HepG2 (cell line): ENCODE data around the gene GDF9. TPM values are rescaled to one million over a fixed set of nuclear protein-coding genes. Genes with fewer than 3 reads are reported as not detected.

Experiments used
- ATAC-seq: fragments of 200-7000 bp; cut with Tn5 transposase; 3 replicates; pipeline ENCODE4 v1.9.1; 2020; ENCODE audit warnings: mild to moderate bottlenecking, moderate library complexity
- BruUV-seq: library from RNA; stranded (reverse); fragments of 400-500 nt; replicated peaks from 2 replicates; lab custom pipeline; 2021; lab: Mats Ljungman, UMichigan
- CTCF ChIA-PET: fragments of 300-600 bp; formaldehyde crosslinking; extraction: SDS; loops from one replicate; lab custom pipeline; 2021; ENCODE audit warnings: low total read pairs, inconsistent platforms, low intra/inter-chr PET ratio; lab: Yijun Ruan, JAX
- POLR2A ChIA-PET: fragments of 350-600 bp; sonication (Branson Sonifier 250); formaldehyde crosslinking; loops from one replicate; lab custom pipeline; 2020; ENCODE audit warnings: antibody characterized with exemption, inconsistent platforms; lab: Yijun Ruan, JAX
- DNase-seq: peaks from one replicate; pipeline ENCODE4 v3.0.0-alpha.2; 2015; ENCODE audit warnings: low spot score
- FAIRE-seq: peaks from 3 replicates; lab custom pipeline; 2011; peaks lifted over from hg19 to GRCh38; lab: Jason Lieb, UNC
- H2AFZ ChIP-seq: one replicate; pipeline ENCODE4 v1.6.1; 2011; ENCODE audit warnings: low read length, inconsistent platforms
- H3K27ac ChIP-seq: fragments of 300-600 bp; 3 replicates; pipeline ENCODE4 v1.8.0; 2011; ENCODE audit warnings: mixed run types, mild to moderate bottlenecking, mixed read lengths, low read length, inconsistent platforms; ENCODE audit not compliant: insufficient read depth; ENCODE audit errors: extremely low read length
- H3K27me3 ChIP-seq, 2 experiments: fragments of 200-600 bp in 1 of 2; 2 replicates in 1 of 2; 3 replicates in 1 of 2; pipeline versions ENCODE4 v1.6.0 to v1.8.0; 2011; ENCODE audit warnings: low read length in 2 of 2, mild to moderate bottlenecking in 2 of 2, moderate library complexity in 2 of 2, inconsistent platforms in 1 of 2; ENCODE audit not compliant: insufficient read depth in 2 of 2, control insufficient read depth in 1 of 2
- H3K36me3 ChIP-seq, 2 experiments: fragments of 200-600 bp in 1 of 2; replicated peaks in 1 of 2; 2 replicates in 1 of 2; 3 replicates in 1 of 2; pipeline versions ENCODE4 v1.5.1 to v1.8.0; 2011; ENCODE audit warnings: low read length in 2 of 2, inconsistent platforms in 1 of 2; ENCODE audit not compliant: insufficient read depth in 2 of 2, control insufficient read depth in 1 of 2
- H3K4me1 ChIP-seq: 2 replicates; pipeline ENCODE4 v1.5.1; 2012; ENCODE audit warnings: low read length, inconsistent platforms; ENCODE audit not compliant: insufficient read depth
- H3K4me2 ChIP-seq: 2 replicates; pipeline ENCODE4 v1.6.0; 2011; ENCODE audit warnings: low read depth, low read length, inconsistent platforms
- H3K4me3 ChIP-seq, 3 experiments: fragments of 200-600 bp in 1 of 3; sonication (generic), shearing (Covaris generic) in 1 of 3; replicated peaks in 1 of 3; 2 replicates each; pipeline ENCODE4 v1.5.1; 2011 to 2016; ENCODE audit warnings: low read length in 3 of 3, inconsistent platforms in 2 of 3, low read depth in 2 of 3, mild to moderate bottlenecking in 2 of 3, control low read depth in 1 of 3, mixed read lengths in 1 of 3; ENCODE audit not compliant: insufficient read depth in 1 of 3
- H3K79me2 ChIP-seq: one replicate; pipeline ENCODE4 v1.6.1; 2011; ENCODE audit warnings: low read length, inconsistent platforms; ENCODE audit not compliant: insufficient read depth
- H3K9ac ChIP-seq: 2 replicates; pipeline ENCODE4 v1.6.0; 2011; ENCODE audit warnings: mild to moderate bottlenecking, low read depth, low read length, inconsistent platforms; ENCODE audit not compliant: insufficient read depth
- H3K9me3 ChIP-seq: 2 replicates; pipeline ENCODE4 v1.5.1; 2012; ENCODE audit warnings: mild to moderate bottlenecking, low read length
- H4K20me1 ChIP-seq: 2 replicates; pipeline ENCODE4 v1.6.0; 2011; ENCODE audit warnings: inconsistent platforms, mild to moderate bottlenecking, low read length, moderate library complexity; ENCODE audit not compliant: insufficient read depth
- BRD4 ChIP-seq: sonication (generic); formaldehyde crosslinking; IDR thresholded peaks from 2 replicates; pipeline ENCODE4 v1.4.0; 2020; ENCODE audit warnings: missing genetic modification reagents
- IRF9 ChIP-seq: sonication (generic); formaldehyde crosslinking; IDR thresholded peaks from 2 replicates; pipeline ENCODE4 v1.8.0; 2022; ENCODE audit warnings: missing genetic modification reagents, mild to moderate bottlenecking, borderline replicate concordance
- KLF13 ChIP-seq: sonication (generic); formaldehyde crosslinking; IDR thresholded peaks from 2 replicates; pipeline ENCODE4 v1.4.0; 2020; ENCODE audit warnings: mild to moderate bottlenecking, missing genetic modification reagents
- MTA1 ChIP-seq: sonication (generic); formaldehyde crosslinking; IDR thresholded peaks from 2 replicates; pipeline ENCODE4 v1.4.0; 2020; ENCODE audit warnings: missing genetic modification reagents, mild to moderate bottlenecking, borderline replicate concordance
- TRAFD1 ChIP-seq: sonication (generic); formaldehyde crosslinking; IDR thresholded peaks from 2 replicates; pipeline ENCODE4 v1.5.1; 2020; ENCODE audit warnings: missing genetic modification reagents, mild to moderate bottlenecking, borderline replicate concordance
- ZBED4 ChIP-seq: sonication (generic); formaldehyde crosslinking; IDR thresholded peaks from 2 replicates; pipeline ENCODE4 v1.4.0; 2020; ENCODE audit warnings: missing genetic modification reagents, borderline replicate concordance
- ZBTB20 ChIP-seq: sonication (generic); formaldehyde crosslinking; IDR thresholded peaks from 2 replicates; pipeline ENCODE4 v1.8.1; 2023; ENCODE audit warnings: missing genetic modification reagents, low read depth, mild to moderate bottlenecking, borderline replicate concordance
- ZBTB4 ChIP-seq: sonication (generic); formaldehyde crosslinking; IDR thresholded peaks from 2 replicates; pipeline ENCODE4 v1.4.0; 2020; ENCODE audit warnings: missing genetic modification reagents, mild to moderate bottlenecking, borderline replicate concordance
- ZNF83 ChIP-seq: sonication (generic); formaldehyde crosslinking; IDR thresholded peaks from 2 replicates; pipeline ENCODE4 v1.4.0; 2020; ENCODE audit warnings: missing genetic modification reagents, mild to moderate bottlenecking, borderline replicate concordance
- WGBS: methylation state at CpG from one replicate; pipeline ENCODE4 v1.1.6; 2017; ENCODE audit warnings: low lambda C conversion rate; 5-methylcytosine and 5-hydroxymethylcytosine counted together
- in situ Hi-C: cut with HindIII; loops from 2 replicates; pipeline ENCODE4 v1.10.0; 2017; ENCODE audit warnings: low pct_unique_long_range_greater_than_20kb; ENCODE audit not compliant: extremely low pct_ligation_motif_present
- intact Hi-C: fragments of 100-400 bp; cut with micrococcal nuclease; formaldehyde crosslinking; loops from one replicate; pipeline ENCODE4 v1.10.0; 2022; ENCODE audit not compliant: unreplicated experiment
- polyA plus RNA-seq, 8 experiments: library from polyadenylated mRNA; depleted of rRNA in 3 of 8; stranded (reverse) in 7 of 8; unstranded in 1 of 8; fragments of >200 nt; fragmentation: Illumina TruSeq in 4 of 8; extraction: Trizol in 4 of 8; gene quantifications; 2 replicates each; pipeline versions ENCODE4 v1.2.1 to v1.2.3, GENCODE V29; 2011 to 2016; ENCODE audit warnings: low read depth in 4 of 8, missing spikeins in 1 of 8, mixed read lengths in 1 of 8; ENCODE audit not compliant: insufficient read depth in 1 of 8
- total RNA-seq, 5 experiments: library from RNA; depleted of rRNA; stranded (reverse); fragments of >200 nt; fragmentation: Illumina TruSeq; extraction: Trizol; gene quantifications; 2 replicates each; pipeline ENCODE4 v1.2.3, GENCODE V29; 2016; ENCODE audit warnings: low read depth in 1 of 5

The GDF9 gene
- total and polyA plus RNA-seq, 2 of the 13 experiments (the other 11 are each of a cell fraction or from before 2014, with no cell fraction given) = 0.33 to 0.38 TPM

- Histone ChIP-seq H3K9ac (peak overlapping the region; percentile 96), H3K4me2 (peak overlapping the region; percentile 93), H3K4me3 (peak overlapping the region; percentile 79 to 94 (median 93)), H3K27me3 (no peaks in the 10 kb centered on the region), H3K9me3 (no peaks in the 10 kb centered on the region), H3K4me1 (peaks cover 74% of the 10 kb centered on the region), H2AFZ (no peak overlapping the region), H3K36me3 (peaks cover 1 to 8% of the 10 kb centered on the region in 2 experiments; a peak in 3 of 5 replicates), H4K20me1 (no peaks in the 10 kb centered on the region), H3K79me2 (peaks cover 37% of the 10 kb centered on the region), H3K27ac (peak overlapping the region; percentile 90)
- POLR2A ChIA-PET = interaction anchor here (0.6 to 6.6 kb wide), 11 partner anchors 9 to 220 kb away, joined by 3 to 91 read pairs (median 22); partner anchors contain the start of genes GDF9, HSPA4, LEAP2 and UQCRQ
- DNase-seq (no peak), FAIRE-seq (no peak), ATAC-seq (no peak; the same call in 2 of the 3 replicates)
- TSS peak; percentile 82 for BruUV-seq
- in situ Hi-C loops (loop anchor here (5.0 kb wide), 1 partner anchor 41 kb away; the partner anchor contains the start of gene LEAP2), intact Hi-C loops (no loop called here)
- CTCF ChIA-PET = interaction anchor here (1.4 to 3.1 kb wide), 2 partner anchors 52 to 76 kb away, joined by 4 to 39 read pairs; no protein-coding TSS in a partner anchor
- WGBS = 68% methylated on average over 13 of the region's 15 CpGs
- TF ChIP-seq TRAFD1 (CRISPR knock-in tag) (0 out of 2 replicates have a peak, but pooled peaks have one; percentile 43), ZNF83 (CRISPR knock-in tag) (no peak), KLF13 (no peak), BRD4 (CRISPR knock-in tag) (no peak), ZBTB20 (CRISPR knock-in tag) (0 out of 2 replicates have a peak, but pooled peaks have one; percentile 6), ZBTB4 (CRISPR knock-in tag) (0 out of 2 replicates have a peak, but pooled peaks have one; percentile 60), ZBED4 (CRISPR knock-in tag) (no peak), MTA1 (CRISPR knock-in tag) (0 out of 2 replicates have a peak, but pooled peaks have one; percentile 23), IRF9 (CRISPR knock-in tag) (0 out of 2 replicates have a peak, but pooled peaks have one; percentile 10)
Measured at GRCh38 chr5:132831095-132831860, 35.0 kb downstream of the GDF9 start.
